CD4-positive, alpha-beta T cell treated with Interleukin-1 beta for 1 hour (primary cell): ENCODE data around the gene CEP57L1.
"Not testable (repeated sequence)": the region's sequence is repeated elsewhere in the genome, so short reads cannot be mapped to it uniquely, and the experiment has no call there.

ENCODE experiments used
- DNase-seq, 2 donors: peaks; one replicate each; pipeline ENCODE4 v3.0.0-alpha.2; 2020 to 2022

The CEP57L1 gene

DNA sequence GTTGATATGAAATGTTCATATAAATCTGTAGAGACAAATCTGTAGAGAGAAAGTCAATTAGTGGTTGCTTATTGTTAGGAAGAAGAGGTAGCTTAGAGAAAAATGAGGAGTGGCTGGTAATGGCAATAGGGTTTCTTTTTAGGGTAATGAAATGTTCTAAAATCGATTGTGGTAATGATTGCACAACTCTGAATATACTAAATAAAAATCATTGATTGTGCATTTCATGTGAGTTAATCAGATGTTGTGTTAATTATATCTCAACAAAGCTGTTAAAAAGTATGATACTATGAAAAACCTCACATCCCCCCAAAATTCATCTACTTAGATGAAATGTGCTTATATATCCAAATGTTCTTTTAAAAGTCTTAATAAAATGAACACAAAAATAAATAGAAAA, 84.2 kb downstream of the CEP57L1 start:
- no peak for DNase-seq

DNA sequence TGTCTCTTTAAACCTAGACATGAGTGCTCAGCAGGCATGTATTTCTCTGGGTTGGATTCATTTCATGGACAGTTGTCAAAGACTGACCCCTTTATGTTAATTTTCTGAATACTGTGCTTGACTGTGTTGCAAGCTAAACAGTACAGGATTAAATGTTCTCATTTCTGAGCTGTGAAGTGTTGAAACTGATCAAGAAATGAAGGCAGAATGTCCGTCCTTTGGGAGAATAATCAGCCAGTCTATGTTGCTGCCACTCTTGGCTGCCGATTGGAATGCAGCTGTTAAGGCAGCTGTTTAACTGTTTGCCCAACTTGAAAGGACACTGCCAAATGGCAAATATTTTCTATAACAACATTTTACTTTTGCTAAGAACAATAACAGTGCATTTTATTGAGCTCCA, 87.3 kb downstream of the CEP57L1 start:
- DNase-seq, result no peak

- no peak for DNase-seq
These were observed 87.9 kb downstream of the CEP57L1 start for GRCh38 chr6:109183109-109183650.

GRCh38 chr6:109184638-109185037, 89.3 kb downstream of the CEP57L1 start:
- no peak for DNase-seq

DNA sequence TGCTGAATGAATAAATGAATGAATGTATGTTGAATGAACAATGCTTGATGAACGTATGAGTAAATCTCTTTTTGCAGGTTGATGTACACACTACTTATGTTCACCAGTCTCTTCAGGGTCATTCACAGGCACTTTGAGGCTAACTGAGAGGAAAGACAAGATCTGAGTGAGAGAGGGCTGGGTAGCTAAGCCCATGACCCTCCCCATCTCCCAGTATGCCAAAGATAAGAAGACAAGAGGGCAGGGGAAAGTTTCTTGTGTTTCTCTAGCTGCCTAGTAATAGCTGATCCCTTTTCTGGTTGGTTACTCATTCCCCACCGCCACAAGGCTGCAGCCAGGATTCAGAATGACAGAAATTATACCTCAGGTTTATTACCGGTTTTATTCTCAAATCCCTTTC, 90.7 kb downstream of the CEP57L1 start:
- no peak for DNase-seq

GRCh38 chr6:109187399-109188114, 92.2 kb downstream of the CEP57L1 start:
- peak; percentile 55 to 68 for DNase-seq

DNA sequence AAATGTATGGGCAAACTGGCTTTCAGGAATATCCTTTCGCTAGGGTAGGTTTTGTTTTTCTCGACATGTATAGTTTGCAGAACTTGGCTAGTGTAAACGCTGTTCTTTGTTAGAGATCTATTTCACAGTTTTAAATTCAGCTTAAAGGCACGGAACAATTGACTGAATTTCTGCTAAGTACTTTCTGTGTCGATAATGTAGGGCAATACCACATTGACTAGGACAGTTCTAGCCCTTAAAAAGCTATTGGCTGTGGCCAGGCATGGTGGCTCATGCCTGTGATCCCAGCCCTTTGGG, 92.8 kb downstream of the CEP57L1 start:
- DNase-seq, result no peak

- DNase-seq, result not testable (repeated sequence)
These were observed 96.1 kb downstream of the CEP57L1 start for GRCh38 chr6:109191368-109191767.

- DNase-seq, result no peak
These were observed 97.6 kb downstream of the CEP57L1 start for GRCh38 chr6:109192865-109193264.

DNA sequence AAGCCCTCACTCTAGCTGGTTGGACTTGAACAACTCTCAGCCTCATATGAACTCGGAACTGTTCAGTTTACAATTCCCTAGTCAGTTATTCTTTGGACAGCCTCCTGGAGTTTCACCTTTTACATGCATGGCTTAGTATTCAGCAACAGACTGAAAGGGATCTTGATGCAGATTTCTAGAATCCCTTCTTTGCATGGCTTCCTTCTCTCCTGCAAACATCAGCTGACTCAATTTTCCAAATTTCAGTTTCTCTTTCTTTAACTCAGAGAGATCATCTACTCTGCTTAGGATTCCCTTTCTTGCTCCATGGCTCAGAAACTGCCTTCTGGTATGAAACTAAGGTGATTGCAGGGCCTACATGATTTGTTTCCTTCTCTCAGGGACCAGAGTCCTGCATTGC, 99.6 kb downstream of the CEP57L1 start:
- DNase-seq, result no peak

DNA sequence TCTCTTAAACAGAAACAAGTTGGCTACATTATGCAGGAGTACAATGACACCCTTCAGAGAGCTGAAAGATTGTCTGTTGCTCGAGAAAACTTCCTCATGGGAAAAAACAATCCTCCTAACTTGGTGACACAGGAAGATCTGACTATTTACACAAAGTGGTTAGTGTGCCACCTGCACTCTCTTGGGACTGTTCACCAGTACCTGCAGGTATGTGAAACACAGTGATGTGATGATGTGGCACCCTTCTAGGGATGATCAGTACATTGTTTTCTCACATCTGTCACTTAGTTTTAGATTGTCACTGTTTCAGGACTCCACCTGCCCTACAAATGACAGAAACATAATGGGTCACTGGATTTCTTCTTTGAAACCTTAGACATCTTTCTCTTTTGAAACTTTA, 101.8 kb downstream of the CEP57L1 start:
- no peak for DNase-seq

GRCh38 chr6:109202409-109203264, 107.3 kb downstream of the CEP57L1 start:
- DNase-seq, result no peak

DNA sequence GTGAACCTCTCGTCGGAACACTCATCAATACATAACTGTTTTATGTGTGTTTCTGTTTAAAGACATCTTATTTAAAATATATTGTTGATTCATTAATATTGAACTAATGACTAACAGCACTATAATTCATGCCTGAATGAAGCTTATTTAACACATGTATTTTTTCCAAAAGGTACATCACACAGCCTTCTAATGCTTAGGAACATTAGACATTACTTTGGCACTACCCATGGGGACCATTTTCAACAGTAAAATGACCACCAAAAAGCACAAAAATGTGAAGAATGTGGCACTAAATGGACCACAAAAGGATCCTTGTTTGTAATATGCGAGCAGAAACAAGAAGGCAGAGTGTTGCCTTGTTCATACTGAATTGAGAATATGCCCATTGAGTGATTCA, 109.2 kb downstream of the CEP57L1 start:
- no peak for DNase-seq

- no peak for DNase-seq
These were observed 117.4 kb downstream of the CEP57L1 start for GRCh38 chr6:109212683-109213082.
